Limb (tissue), 2 donors: Measurements from ENCODE around the gene BACH2.

Experiments used
- DNase-seq, 2 donors: peaks; one replicate each; pipeline ENCODE4 v3.0.0-alpha.2; 2016; ENCODE audit errors: extremely low spot score in 2 of 2

Gene BACH2

DNA sequence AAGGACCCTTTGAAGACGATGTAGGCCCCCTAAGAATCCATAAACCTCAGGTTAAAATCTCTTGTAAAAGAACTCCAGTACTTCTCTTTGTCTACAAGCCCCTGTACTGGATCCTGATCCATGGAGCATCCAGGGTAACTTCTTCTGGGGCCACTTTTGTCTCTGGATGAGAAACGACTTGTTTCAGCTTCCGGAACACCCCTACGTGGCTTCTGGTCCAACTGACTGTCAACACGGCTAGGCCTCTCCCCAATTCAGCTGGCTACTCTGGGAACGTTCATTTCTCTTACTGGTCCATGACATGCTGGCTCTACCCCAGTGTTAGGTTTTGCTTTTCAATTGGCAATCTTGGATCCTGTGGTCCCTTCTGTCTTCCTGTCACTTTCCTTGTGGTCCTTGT is 198.0 kb downstream of the BACH2 start:
- DNase-seq, result no peak

DNA sequence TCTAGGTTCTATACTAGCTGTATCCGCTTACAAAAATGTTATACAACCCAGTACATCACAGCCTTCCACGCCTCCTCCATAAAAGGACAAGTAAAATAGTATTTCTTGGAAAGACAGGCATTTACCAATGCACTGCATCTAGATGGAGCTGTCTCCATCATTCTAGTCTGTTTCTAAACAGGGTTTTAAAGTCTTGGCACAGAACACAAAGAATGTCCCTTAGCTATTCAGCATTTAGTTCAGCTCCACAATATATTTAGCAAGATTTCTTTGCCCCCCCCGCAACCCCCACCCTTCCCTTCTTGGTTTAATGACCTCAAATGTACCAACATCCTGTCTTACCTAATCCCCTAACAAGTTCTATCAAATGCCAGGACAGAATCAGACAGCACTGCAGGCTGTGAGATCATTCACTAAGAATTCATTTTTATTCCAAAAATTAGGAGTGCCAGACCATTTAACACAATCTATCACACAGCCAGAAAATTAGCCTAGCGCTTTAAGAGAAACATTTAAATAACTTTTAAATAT is 198.6 kb downstream of the BACH2 start:
- peak; percentile 75 to 90 for DNase-seq

DNA sequence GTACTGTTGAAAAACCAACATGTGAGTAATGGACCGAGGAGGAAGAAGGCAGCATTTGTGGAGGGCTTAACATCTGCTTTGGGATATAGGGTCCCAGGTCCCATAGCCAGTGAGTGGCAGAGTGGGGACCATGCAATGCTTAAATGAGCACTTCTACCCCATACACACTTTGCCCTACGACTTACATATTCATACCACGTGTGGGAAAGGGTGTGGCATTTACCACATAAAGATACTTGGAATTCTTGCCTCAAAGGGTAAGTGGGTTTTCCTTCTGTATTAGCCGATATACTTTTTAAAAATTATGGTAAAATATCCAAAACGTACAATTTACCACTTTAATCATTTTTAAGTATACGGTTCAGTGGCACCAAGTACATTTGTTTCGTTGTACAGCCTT is 199.3 kb downstream of the BACH2 start:
- DNase-seq, result no peak

DNA sequence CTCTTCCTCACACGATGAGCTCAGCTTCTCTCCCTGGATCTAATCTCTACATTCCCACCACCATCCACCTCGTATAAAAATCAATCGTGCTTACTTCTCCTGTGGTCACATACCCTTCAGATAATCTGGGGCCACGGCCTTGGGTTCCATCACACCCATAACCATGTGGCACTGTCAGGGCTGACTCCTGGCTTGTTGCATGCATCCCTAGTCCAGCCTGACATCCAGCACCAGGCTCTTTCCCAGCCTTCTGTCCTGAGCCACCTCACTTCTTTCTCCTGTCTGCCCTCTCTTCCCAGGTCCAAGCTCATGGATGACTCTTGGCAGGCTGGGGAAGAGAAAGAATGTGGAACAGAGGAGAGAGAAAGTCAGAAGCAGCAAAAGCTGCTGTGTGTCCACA is 199.8 kb downstream of the BACH2 start:
- no peak for DNase-seq

DNA sequence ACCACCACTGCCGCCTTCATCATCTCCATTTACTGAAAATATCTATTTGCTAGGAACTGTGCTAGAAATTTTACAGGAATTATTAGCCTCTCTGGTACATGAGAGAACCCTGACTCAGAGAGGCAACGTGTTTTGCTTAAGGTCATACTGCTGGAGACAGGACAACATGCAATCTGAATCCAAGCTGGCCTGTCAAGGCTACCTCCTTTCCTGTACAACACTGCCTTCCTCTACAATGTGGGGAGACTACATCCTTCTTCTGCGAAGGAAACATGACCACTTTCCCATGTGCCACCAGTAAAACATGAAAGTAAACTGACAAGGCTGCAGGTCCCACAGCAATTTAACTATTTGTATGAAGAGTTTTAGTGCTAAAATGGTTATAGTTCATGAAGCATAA is 200.9 kb downstream of the BACH2 start:
- DNase-seq, result no peak

DNA sequence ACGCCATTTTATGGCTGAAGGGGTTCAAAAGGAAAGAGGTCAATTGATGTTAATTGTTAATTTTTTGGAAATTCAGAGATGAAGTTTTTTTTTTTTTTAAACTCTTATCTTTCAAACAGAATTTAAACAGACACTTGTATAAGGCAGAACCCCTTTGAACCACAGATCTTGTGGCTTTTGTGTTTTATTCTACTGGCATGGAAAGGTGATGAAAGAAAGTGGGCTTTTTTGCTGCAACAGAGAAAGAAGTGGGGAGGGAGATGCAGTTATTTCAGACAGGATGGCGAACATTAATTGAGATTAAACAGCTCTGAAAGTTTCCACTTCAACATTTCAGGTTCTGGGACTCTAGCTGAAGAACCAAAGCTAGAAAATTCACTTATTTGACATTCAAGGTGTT is 201.5 kb downstream of the BACH2 start:
- DNase-seq, result no peak

DNA sequence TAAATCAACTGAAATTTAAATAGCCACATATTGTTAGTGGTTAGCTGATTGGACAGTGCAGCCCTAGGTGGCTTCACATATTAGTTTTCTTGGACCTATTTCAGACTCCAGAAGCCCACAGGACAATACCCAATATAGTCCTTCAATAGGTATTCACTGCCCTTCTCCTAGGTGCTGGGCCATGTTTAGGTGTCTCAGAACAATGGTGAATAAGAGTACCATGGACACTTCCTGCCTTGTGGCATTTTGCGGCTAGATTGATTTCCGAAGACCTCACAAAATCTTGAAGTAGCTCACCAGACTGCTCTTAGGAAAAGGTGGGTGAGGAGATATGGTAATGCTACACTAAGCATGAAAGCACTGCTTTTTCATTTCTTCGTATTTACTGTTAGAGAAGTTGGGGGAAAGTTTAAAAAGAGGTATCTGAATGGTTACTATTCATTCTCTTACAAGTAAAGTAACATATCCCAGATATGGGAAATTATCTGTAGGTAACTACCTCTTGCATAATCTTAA is 203.0 kb downstream of the BACH2 start:
- DNase-seq, result no peak

DNA sequence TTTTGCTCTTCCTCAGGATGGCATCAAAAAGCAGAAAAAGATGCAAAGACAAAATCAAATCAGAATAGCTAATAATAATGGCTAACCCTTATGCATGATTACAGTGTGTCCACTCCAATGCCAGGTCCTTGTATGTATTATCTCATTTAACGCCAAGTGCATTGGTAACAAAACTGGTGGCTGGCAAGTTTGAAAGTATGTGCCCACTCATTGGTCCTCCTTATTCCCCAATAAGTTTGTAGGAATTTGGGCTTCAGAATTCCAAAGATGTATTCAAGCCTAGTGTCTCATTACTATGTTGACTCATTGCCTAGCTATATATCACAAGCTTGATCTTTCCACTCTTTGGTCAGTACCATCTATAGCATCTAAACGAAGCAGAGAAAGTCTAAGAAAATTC is 205.8 kb downstream of the BACH2 start:
- no peak for DNase-seq

DNA sequence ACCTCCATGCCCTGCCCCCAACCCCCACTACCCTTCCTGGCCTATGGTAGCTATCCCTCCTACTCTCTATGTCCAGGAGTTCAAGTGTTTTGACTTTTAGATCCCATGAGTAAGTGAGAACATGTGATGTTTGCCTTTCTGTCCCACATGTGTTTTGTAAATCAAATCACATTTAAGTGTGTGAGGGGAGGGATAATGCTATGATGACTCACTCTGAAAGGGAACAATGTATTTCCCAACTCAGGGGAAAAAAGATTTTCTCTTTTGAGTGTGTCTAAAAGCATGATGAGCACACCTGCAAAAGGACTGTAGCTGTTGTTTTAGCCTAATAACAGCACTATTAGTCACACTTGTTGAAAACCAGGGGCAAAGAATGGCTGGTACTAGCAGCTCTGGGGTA is 208.6 kb downstream of the BACH2 start:
- peak in 1 of 2 donors; percentile 24 for DNase-seq

DNA sequence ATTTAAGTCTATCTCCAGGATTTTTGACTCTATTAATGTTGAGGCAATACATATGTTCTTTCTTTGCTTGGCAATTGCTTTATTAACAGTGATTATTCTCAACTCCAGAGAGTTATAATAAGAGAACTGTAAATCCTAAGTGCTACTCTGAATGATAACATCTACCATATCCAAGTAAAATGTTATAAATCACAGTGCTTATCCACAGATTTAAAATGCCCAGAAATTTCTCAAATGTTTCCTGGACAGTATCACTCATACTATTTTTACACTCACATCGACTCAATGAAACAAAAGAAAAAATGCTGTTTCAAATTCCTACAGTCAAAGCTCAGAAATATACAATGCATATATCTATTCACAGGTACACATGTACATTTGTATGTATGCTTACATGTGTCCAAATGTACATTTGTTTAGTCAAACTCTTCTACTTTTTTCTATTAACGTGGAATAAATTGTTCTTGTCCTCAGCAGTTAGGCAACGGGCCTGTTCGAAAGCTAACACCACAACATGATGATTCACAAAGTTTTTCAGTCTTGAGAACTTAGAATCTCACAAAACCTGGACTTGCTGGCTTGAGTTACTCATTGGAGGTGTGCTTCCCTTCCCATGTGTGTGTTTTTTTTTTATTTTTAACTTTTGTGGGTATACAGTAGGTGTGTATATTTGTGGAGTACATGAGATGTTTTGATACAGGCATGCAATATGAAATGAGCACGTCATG is 209.4 kb downstream of the BACH2 start:
- no peak for DNase-seq

DNA sequence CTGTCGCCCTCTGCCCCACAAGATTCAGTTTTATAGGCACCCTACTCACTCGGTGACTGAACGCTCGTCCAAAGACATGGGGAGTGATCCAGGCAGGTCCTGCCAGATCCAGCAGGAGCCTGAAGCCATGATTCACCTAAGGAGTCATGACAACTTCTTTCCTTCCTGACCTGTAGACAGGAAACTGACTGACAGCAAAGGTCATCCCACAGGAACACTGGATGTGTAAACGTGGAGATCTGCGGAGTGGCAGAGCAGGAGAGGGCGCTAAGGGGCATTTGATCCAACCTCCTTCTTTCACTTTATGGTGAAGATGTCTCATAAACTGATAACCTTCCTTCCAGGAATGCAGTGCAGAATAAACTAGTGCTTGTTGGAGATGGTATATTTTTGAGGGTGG is 210.1 kb downstream of the BACH2 start:
- DNase-seq, result no peak

DNA sequence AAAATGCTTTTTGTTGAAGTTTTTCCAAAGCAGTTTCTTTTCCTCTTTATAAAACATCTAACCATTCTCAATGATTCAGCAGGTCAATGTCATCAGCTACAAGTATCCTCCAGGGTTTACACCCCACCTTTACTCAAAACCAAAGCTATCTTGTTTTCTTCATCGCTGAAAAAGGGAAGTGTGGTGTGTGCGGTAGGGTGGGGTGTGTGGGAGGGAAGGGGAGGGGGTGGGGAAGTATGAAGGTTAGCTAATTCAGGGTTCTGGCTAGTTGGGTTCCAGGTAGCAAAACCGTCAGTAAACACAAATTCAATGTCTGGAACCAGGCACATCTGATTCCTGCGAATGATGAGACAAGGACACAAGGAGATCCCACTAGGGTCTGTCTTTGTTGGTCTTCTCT is 212.8 kb downstream of the BACH2 start:
- DNase-seq, result no peak

DNA sequence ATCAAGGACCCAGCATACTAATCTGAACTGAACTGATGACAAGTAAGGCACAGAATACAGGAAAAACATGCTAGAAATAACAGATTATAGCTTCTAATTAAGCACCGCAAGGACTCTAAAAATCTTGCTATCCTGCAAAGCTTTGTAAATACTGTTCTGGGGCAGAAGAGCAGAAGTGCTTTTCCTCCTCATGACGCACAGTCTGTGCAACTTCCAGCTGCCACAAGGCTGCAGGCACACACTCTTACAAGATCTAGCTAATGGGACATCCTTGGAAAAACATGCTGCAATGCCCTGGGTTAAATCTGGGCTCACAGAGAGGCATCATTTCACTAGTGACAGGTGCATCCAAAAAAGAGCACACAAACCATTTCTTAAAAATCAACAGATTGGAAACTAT is 213.8 kb downstream of the BACH2 start:
- no peak for DNase-seq

DNA sequence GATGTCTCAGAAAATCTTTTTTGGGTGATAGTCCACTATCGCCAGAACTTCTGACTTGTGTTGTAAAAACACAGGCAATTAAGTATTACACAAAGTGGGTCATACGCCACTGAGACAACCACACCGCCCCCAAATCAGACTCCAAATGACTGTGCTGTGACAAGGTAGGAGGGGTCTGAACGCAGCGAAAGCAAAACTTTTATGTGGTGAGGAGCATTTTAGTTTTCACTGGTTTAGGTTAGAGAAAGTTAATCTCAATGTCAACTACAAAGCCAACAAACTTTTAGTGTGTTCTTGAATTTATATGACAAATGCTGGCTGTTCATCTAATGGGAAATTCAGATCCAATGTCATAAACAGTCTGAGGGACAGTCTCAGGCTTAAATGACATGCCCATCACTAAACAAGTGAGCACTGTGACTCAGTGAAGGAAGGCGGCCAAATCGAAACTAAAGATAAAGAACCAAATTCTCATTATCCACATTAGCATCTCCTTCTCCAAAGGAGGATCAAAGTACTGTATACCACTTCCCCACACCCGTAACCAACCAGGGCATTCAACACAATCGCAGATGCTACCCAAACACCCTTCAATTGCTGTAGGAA is 215.7 kb downstream of the BACH2 start:
- no peak for DNase-seq

DNA sequence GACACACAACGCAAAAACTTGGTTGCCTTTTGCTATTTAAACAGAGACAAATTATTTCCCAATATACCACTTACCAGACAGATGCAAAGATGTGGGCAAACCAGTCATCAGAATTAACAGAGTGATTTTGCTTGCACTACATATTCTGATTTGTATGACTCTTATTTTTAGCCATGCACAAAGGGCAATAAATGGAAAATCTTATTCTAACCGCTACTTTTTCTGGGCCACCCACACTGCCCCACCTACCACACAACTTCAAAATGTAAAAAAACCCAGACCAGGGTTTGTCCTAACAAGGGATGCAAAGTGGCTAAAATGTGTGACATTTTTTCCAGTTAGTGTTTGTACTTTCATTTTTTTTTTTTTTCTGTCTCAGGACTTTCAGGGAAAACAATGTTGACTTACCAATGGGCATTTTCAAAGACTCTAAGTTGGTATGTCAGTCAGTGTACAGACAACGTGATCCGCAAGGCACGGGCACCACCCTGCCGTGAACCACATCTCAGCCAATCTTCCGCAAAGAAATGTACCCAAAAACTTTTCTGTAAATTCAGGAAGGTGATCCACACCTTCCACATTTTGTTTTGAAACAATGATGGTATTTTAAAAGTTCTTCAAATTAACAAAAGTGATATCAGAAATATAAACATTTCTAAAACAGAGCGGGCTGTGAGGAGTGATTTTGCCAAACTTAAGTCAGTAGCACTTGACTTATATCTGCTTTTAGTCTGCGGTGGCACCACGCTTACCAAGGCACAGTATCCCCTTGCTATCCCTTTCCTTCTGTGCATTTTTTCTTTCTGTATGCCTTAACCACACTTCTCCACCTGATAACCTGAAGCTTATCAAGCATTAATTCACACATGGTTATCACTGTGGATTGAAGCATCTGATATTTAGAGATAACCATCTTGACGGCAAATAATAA is 216.8 kb downstream of the BACH2 start:
- DNase-seq, result no peak

DNA sequence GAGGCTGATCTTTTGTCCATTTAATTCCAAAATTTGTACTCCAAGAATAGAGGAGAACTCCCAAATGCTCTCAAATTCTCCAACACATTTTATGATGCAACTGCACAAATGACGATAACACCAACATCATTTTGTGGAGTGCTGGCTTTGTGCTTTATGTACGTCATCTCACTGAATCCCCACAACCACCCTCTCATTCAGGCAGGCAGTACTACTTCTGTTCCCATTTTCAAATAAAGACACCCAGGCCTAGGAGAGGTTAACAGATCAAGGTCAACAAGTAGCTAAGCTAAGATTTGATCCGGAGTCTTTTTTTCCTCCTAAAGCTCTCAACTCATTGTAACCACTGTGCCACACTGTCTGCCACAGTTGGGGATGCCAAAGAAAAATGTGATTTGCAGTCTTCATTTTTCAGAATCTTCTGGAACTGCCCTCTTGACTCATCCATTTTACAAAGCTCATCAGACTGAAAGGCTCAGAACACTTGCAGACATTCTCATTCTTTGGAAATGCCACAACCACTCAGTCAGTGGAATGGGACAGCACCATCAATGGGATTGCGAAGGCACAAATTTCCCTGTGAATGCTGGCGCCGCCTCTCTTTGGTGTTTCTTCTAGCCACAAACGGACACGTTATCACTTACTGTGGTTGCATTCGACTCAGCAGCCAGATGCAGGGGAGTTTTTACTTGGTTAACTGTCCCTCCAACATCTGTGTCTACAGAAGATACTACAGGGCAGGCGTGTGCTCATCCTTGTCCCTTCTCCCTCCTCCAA is 217.9 kb downstream of the BACH2 start:
- DNase-seq, result no peak

DNA sequence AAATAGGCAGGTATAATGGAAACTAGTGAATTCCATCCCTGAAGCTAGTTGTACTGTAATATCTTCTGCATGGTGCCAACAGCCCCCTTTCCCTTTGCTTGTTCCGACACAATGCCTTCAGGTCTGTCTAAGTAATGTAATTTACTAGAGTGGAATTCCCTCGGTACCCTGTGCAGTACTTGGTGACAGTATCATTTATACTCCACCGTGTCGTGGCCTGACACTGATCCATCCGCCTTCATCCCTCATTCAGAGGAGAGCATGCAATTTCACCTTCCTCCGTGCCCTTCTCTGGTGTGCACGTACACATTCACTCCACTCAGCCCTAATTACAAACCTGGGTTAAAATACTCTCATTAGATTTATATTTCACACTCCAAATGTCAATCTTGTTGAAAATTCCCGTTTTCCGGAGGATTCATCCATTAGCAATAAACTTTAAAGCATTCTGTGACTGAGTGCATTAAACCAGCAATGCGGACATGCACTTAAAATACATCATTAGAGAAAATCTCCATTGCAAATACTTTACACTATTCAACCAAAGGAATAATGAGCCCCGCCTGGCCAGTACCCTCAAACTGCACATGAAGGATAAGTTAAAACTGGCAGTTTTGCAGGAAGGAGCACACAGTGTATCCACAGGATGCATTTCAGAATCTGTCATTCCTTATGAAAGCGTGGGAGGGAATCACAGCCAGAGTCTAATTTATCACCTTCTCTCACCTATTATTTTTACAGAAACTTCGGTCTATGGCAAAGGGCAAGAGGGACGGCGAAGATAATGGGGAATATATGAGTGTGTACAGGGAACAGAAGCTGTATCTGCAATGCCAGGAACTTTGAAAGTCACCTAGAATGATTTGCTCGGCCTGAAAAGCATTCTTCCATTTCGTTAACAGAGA is 219.9 kb downstream of the BACH2 start:
- DNase-seq, result no peak

DNA sequence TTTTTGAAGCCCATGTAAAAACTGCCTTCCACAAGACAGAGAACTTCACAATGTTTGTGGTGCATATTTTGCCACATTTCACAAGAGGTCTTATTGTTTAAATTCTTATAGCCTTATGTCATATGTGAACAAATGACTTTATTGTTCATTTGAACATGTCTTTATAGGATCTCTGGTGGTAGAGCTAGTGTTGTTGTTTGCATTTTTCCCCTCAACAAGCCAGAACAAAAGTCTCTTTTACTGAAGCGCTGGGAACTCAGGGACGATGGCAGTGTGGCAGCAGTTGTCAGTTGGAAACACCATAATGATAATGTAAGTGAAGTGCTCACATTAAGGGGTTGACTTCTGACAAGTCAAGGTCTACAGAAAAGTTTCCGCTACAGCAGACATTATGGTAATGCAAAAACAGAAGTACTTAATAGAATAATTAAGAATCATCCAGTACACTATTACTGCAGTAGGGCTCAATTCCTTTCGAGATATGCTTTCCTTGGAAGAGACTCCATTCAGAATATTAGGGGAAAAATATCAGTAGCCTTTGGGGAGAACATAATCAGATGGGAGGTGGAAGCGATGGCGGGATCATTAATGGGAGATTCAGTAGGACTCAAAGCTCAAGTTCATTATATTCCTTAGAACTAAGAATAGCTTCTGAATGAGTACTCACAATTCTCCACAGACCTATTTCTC is 222.3 kb downstream of the BACH2 start:
- DNase-seq, result no peak

DNA sequence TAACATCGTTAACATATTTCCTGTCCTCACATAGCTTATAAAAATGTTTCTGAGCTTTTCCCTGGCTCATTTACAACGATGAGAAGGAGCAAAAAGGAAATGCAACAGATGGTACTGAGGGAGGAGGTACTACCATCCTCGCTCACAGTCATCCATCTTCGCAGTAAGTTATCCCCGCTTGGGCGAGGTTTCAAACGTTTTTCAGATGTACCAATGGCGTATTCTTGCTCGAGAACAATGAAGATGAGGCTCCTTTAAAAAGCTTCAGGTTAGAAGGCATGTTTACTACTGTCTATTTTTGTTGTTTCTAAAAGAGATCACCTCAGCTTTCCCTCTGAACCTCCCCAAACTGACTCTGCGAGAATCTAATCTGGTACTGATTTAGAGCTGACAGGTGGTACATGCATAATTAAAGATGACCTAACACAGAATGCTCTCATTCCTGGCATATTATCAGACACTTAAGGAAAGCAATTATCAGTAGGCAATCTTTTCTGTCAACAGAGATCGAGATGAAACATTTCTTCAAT is 223.6 kb downstream of the BACH2 start:
- DNase-seq, result no peak
